Body of pancreas (tissue), 4 donors: ENCODE data around the gene CFAP206. TPM values are rescaled to one million over a fixed set of nuclear protein-coding genes. Genes with fewer than 3 reads are reported as not detected.

Experiments
- ATAC-seq: fragments of 150-250 bp; one replicate; pipeline ENCODE4 v1.9.1; 2016
- DNase-seq, 4 donors: peaks; one replicate each; pipeline ENCODE4 v3.0.0-alpha.2; 2019
- H3K27ac ChIP-seq, 4 donors: fragments of 200-600 bp; sonication (generic); 1 replicate in 3 of 4; 2 replicates in 1 of 4; pipeline versions ENCODE4 v1.5.1 to v1.6.1; 2016 to 2019; ENCODE audit warnings: mild to moderate bottlenecking in 1 of 4, mixed read lengths in 1 of 4, moderate library complexity in 1 of 4
- H3K27me3 ChIP-seq, 2 donors: fragments of 200-600 bp; sonication (generic); one replicate each; pipeline ENCODE4 v1.6.0; 2016; ENCODE audit warnings: mild to moderate bottlenecking in 1 of 2
- H3K36me3 ChIP-seq, 2 donors: fragments of 200-600 bp; sonication (generic); replicated peaks in 1 of 2; 2 replicates each; pipeline ENCODE4 v1.5.1; 2016; ENCODE audit warnings: low read depth in 2 of 2; ENCODE audit not compliant: insufficient read depth in 1 of 2
- H3K4me1 ChIP-seq: fragments of 200-600 bp; sonication (generic); one replicate; pipeline ENCODE4 v1.6.0; 2016
- H3K4me3 ChIP-seq, 2 donors: fragments of 200-600 bp; sonication (generic); 1 replicate in 1 of 2; 2 replicates in 1 of 2; pipeline ENCODE4 v1.5.1; 2016 to 2019
- H3K9me3 ChIP-seq, 3 donors: fragments of 200-600 bp; sonication (generic); 1 replicate in 2 of 3; 2 replicates in 1 of 3; pipeline ENCODE4 v1.5.1; 2016
- POLR2A ChIP-seq, 3 donors: fragments of 450-650 bp; IDR thresholded peaks; one replicate each; pipeline ENCODE4 v1.6.1; 2016; ENCODE audit warnings: antibody characterized with exemption in 3 of 3, mild to moderate bottlenecking in 2 of 3
- WGBS, 2 donors: methylation state at CpG; one replicate each; pipeline ENCODE4 v1.1.5; 2017; 5-methylcytosine and 5-hydroxymethylcytosine counted together
- intact Hi-C: fragments of 100-400 bp; cut with DNase I; formaldehyde crosslinking; loops from one replicate; pipeline ENCODE4 v1.15.1; 2023
- small RNA-seq: library from RNA; depleted of rRNA; stranded (forward); fragments of <200 nt; gene quantifications from one replicate; pipeline ENCODE3, GENCODE V24; 2016
- total RNA-seq, 2 donors: library from RNA; depleted of rRNA; stranded (reverse); fragments of >200 nt; gene quantifications; one replicate each; pipeline ENCODE4 v1.1.0, GENCODE V29; 2016
- TF ChIP-seq, protein P1 (sequence below), 7 experiments: fragments of 450-650 bp in 4 of 7; fragments of 200-600 bp in 3 of 7; sonication (generic) in 3 of 7; IDR thresholded peaks; one replicate each; pipeline ENCODE4 v1.5.1; 2016 to 2019; ENCODE audit warnings: antibody characterized with exemption in 7 of 7

Gene CFAP206
- total RNA-seq, 2 donors from 2014 or later, result not detected

GRCh38 chr6:87494761-87495422, 87.1 kb downstream of the CFAP206 start:
- TF ChIP-seq POLR2A (IDR thresholded peaks at IDR 0.05), result no peak
- TF ChIP-seq, protein P1, sequence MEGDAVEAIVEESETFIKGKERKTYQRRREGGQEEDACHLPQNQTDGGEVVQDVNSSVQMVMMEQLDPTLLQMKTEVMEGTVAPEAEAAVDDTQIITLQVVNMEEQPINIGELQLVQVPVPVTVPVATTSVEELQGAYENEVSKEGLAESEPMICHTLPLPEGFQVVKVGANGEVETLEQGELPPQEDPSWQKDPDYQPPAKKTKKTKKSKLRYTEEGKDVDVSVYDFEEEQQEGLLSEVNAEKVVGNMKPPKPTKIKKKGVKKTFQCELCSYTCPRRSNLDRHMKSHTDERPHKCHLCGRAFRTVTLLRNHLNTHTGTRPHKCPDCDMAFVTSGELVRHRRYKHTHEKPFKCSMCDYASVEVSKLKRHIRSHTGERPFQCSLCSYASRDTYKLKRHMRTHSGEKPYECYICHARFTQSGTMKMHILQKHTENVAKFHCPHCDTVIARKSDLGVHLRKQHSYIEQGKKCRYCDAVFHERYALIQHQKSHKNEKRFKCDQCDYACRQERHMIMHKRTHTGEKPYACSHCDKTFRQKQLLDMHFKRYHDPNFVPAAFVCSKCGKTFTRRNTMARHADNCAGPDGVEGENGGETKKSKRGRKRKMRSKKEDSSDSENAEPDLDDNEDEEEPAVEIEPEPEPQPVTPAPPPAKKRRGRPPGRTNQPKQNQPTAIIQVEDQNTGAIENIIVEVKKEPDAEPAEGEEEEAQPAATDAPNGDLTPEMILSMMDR (IDR thresholded peaks at IDR 0.05), result no peak
- no peak for ATAC-seq
- WGBS, 2 donors, result 93 to 94% methylated on average over 8 of the region's 8 CpGs
- Histone ChIP-seq H3K4me3 (no peak overlapping the region), H3K36me3 (no peaks in the 10 kb centered on the region), H3K27ac (no peak overlapping the region), H3K4me1 (no peaks in the 10 kb centered on the region), H3K9me3 (no peaks in the 10 kb centered on the region), H3K27me3 (no peaks in the 10 kb centered on the region)
- no peak for DNase-seq
- intact Hi-C loops, result no loop called here

GRCh38 chr6:87498048-87498447, 90.3 kb downstream of the CFAP206 start:
- no peaks in the 10 kb centered on the region for H3K27me3 ChIP-seq
- intact Hi-C loops, result no loop called here
- ATAC-seq (no peak), DNase-seq (no peak)
- no peaks in the 10 kb centered on the region for H3K36me3 ChIP-seq
- H3K4me3 ChIP-seq, result no peak overlapping the region
- no peaks in the 10 kb centered on the region for H3K4me1 ChIP-seq
- no peaks in the 10 kb centered on the region for H3K9me3 ChIP-seq
- TF ChIP-seq, protein P1 (IDR thresholded peaks at IDR 0.05), result no peak
- TF ChIP-seq POLR2A (IDR thresholded peaks at IDR 0.05), result no peak
- H3K27ac ChIP-seq, result no peak overlapping the region

DNA sequence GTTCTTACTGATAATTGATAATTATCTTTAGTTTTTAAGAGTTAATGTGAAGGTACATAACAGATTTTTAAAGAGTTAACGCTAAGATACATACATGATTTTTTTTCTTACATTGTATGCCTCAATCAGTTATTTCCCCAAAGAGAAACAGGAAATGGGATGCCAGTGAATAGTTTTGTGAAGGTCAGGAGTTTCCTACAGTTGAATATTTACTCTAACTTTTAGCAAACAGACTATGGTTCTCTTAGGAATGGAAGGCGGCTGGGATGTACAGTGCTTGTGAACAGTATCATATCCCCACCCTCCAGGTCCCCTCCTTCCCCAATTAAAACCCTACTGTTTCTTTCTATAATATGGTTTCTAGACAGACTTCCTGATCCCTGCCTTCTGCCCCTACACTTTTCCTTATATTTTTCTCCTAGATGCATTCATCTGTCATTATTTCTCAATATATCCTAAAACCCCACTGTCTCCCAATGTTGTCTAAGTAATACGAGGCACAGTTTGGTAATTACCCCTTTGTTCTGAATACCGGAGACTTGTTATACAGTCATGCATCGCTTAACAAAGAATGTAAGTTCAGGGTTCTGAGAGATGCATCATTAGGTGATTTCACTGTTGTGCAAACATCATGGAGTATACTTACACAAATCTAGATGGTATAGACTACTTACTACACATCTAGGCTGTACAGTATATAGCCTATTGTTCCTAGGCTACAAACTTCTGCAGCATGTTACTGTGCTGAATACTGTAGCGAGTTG, 94.2 kb downstream of the CFAP206 start:
- no peaks in the 10 kb centered on the region for H3K27me3 ChIP-seq
- no peak for DNase-seq
- 87 to 92% methylated on average over 6 of the region's 6 CpGs for WGBS, 2 donors
- no peak for ATAC-seq
- peaks cover 0 to 2% of the 10 kb centered on the region in 2 donors for H3K36me3 ChIP-seq
- no peaks in the 10 kb centered on the region for H3K9me3 ChIP-seq
- no peaks in the 10 kb centered on the region for H3K4me1 ChIP-seq
- TF ChIP-seq POLR2A (IDR thresholded peaks at IDR 0.05), result no peak
- TF ChIP-seq, protein P1 (IDR thresholded peaks at IDR 0.05), result no peak
- no peak overlapping the region for H3K27ac ChIP-seq
- intact Hi-C loops, result no loop called here
- H3K4me3 ChIP-seq, result no peak overlapping the region

DNA sequence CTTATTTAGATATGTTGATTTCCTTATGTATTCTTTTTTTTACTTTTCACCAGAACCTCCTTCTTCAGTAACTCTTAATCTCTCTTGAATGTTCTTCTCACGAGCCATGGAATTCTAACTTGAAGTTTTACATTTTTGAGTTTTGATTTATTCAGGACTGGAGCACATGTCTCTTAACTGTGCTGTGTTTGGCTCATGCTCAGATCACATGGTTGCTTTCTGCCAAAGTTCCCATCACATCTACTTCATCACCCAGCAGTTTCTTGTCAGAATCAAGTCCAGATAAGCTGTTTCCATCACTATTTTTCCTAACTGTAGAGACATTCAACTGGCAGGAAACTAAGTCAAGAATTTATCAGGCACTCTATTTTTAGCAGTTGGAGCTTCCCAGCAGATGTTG, 96.7 kb downstream of the CFAP206 start:
- H3K36me3 ChIP-seq, result peaks cover 2 to 3% of the 10 kb centered on the region in 2 donors
- WGBS, 2 donors, result 73 to 75% methylated on average over 1 of the region's 1 CpG
- no peak for ATAC-seq
- no peaks in the 10 kb centered on the region for H3K9me3 ChIP-seq
- intact Hi-C loops, result no loop called here
- no peak for TF ChIP-seq POLR2A (IDR thresholded peaks at IDR 0.05)
- TF ChIP-seq, protein P1 (IDR thresholded peaks at IDR 0.05), result no peak
- no peak overlapping the region for H3K27ac ChIP-seq
- DNase-seq, result no peak
- H3K4me1 ChIP-seq, result no peaks in the 10 kb centered on the region
- H3K4me3 ChIP-seq, result no peak overlapping the region
- no peaks in the 10 kb centered on the region for H3K27me3 ChIP-seq

Small RNA genes within 50 kb of the gene (small RNA-seq; reads per million reads assigned to genes)
- not detected for gene AL049697.2
- gene RNU6-444P, result not detected

Other genes with a start within 250 kb of the CFAP206 start
- gene SMIM8, start 85.4 kb upstream of the CFAP206 start, total RNA-seq, result 10 to 100 TPM in 1 of 2 donors, 1 to 10 TPM in 1; 6.7 to 11.2 TPM
- not detected for gene GJB7, start 78.7 kb upstream of the CFAP206 start, total RNA-seq
- gene C6orf163, start 63.2 kb upstream of the CFAP206 start, total RNA-seq, result 1 to 10 TPM; 2.6 to 4.9 TPM
- gene SLC35A1, start 65.0 kb downstream of the CFAP206 start, total RNA-seq, result 10 to 100 TPM in 1 of 2 donors, 1 to 10 TPM in 1; 6.9 to 16.1 TPM
- gene RARS2, start 182.0 kb downstream of the CFAP206 start, total RNA-seq, result 10 to 100 TPM in 1 of 2 donors, 1 to 10 TPM in 1; 7.3 to 15.8 TPM
- 10 to 100 TPM in 1 of 2 donors, 1 to 10 TPM in 1; 8.2 to 14.8 TPM for gene ORC3, start 182.2 kb downstream of the CFAP206 start, total RNA-seq